Measurements from ENCODE around the gene TRAP1. TPM values are rescaled to one million over a fixed set of nuclear protein-coding genes. Genes with fewer than 3 reads are reported as not detected.
A peak's percentile ranks its signal among the peaks of the same experiment; 100 is the strongest.

The TRAP1 gene
- total RNA-seq, 1 experiment from 2014 or later: 137 TPM

DNA sequence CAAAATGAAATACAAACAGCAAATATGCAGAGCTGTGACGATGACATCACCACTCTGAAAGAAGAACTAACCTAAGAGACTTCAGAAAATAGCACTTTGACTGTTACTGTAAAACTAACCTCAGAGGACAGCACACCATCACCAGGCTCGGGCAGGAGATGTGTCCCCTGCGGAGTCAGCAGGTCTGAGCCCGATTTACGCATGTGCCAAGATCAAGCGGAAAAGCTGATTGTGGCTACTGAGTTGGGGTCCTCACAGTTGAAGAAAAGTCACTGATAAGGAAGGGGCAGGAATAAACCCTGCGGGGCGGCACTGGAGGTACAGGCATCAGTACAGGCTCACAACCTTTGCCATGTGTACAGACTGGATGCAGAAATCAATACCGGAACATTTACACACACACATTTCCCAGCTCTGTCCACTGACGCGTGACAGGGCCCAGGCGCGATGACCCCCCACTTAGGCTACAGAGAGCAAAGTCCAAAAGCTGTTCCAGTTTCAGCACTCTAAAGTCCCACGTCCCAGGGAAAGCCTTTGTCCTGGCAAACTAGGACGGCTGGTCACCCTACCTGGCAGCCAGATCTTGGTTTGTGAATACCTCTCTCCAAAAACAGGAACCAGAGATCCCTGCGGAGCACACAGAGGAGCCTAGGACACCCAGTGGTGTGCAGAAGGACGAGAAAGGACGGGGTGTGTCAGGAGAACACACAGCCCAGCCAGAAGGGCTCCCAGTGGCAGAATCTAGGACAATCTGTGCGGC is 21.5 kb downstream of the TRAP1 start:
- no peaks in the 10 kb centered on the region for H3K27me3 ChIP-seq (ENCODE audit: control insufficient read depth, insufficient read depth, low read length)
- no peak for TF ChIP-seq POLR2AphosphoS5 (IDR thresholded peaks at IDR 0.05; ENCODE audit: low read depth, low read length)
- no peak for TF ChIP-seq SIN3A (IDR thresholded peaks at IDR 0.05; ENCODE audit: borderline replicate concordance, insufficient read depth, low read depth, low read length)
- no peak for TF ChIP-seq TCF7L2 (IDR thresholded peaks at IDR 0.05; ENCODE audit: low read depth, low read length)
- TF ChIP-seq, protein P1, sequence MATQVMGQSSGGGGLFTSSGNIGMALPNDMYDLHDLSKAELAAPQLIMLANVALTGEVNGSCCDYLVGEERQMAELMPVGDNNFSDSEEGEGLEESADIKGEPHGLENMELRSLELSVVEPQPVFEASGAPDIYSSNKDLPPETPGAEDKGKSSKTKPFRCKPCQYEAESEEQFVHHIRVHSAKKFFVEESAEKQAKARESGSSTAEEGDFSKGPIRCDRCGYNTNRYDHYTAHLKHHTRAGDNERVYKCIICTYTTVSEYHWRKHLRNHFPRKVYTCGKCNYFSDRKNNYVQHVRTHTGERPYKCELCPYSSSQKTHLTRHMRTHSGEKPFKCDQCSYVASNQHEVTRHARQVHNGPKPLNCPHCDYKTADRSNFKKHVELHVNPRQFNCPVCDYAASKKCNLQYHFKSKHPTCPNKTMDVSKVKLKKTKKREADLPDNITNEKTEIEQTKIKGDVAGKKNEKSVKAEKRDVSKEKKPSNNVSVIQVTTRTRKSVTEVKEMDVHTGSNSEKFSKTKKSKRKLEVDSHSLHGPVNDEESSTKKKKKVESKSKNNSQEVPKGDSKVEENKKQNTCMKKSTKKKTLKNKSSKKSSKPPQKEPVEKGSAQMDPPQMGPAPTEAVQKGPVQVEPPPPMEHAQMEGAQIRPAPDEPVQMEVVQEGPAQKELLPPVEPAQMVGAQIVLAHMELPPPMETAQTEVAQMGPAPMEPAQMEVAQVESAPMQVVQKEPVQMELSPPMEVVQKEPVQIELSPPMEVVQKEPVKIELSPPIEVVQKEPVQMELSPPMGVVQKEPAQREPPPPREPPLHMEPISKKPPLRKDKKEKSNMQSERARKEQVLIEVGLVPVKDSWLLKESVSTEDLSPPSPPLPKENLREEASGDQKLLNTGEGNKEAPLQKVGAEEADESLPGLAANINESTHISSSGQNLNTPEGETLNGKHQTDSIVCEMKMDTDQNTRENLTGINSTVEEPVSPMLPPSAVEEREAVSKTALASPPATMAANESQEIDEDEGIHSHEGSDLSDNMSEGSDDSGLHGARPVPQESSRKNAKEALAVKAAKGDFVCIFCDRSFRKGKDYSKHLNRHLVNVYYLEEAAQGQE (IDR thresholded peaks at IDR 0.05; ENCODE audit: insufficient read depth in 1 of 2, low read depth in 2 of 2, low read length in 1 of 2): no peak
- TF ChIP-seq, protein P2, sequence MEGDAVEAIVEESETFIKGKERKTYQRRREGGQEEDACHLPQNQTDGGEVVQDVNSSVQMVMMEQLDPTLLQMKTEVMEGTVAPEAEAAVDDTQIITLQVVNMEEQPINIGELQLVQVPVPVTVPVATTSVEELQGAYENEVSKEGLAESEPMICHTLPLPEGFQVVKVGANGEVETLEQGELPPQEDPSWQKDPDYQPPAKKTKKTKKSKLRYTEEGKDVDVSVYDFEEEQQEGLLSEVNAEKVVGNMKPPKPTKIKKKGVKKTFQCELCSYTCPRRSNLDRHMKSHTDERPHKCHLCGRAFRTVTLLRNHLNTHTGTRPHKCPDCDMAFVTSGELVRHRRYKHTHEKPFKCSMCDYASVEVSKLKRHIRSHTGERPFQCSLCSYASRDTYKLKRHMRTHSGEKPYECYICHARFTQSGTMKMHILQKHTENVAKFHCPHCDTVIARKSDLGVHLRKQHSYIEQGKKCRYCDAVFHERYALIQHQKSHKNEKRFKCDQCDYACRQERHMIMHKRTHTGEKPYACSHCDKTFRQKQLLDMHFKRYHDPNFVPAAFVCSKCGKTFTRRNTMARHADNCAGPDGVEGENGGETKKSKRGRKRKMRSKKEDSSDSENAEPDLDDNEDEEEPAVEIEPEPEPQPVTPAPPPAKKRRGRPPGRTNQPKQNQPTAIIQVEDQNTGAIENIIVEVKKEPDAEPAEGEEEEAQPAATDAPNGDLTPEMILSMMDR (IDR thresholded peaks at IDR 0.05): no peak
- H3K27ac ChIP-seq (ENCODE audit: low read length): no peak overlapping the region
- DNase-seq (ENCODE audit: low read depth, low spot score) (no peak), ATAC-seq (peak; percentile 56)
- H3K4me3 ChIP-seq (ENCODE audit: low read depth in 2 of 2, low read length in 2 of 2): no peak overlapping the region
- POLR2A ChIA-PET: interaction anchor here (0.8 kb wide), 1 partner anchor 17 kb away, joined by 5 read pairs; no protein-coding TSS in a partner anchor
- 0 out of 2 replicates have a peak, but pooled peaks cover under 1% of the 10 kb centered on the region for H3K4me1 ChIP-seq (ENCODE audit: control insufficient read depth, insufficient read depth, low read length)
- in situ Hi-C loops (cut with HindIII; ENCODE audit: low pct_unique_long_range_greater_than_20kb, low sequenced_read_pairs) (no loop called here), intact Hi-C loops (cut with micrococcal nuclease; ENCODE audit: unreplicated experiment) (no loop called here)
- CTCF ChIA-PET: interaction anchor here (1.0 kb wide), 1 partner anchor 12 kb away, joined by 4 read pairs; no protein-coding TSS in a partner anchor
- H3K9me3 ChIP-seq (ENCODE audit: control insufficient read depth, insufficient read depth, low read depth, low read length): no peaks in the 10 kb centered on the region
- BruUV-seq (replicated peaks): no TSS peak
- no peaks in the 10 kb centered on the region for H3K36me3 ChIP-seq (ENCODE audit: control insufficient read depth, insufficient read depth, low read length)

DNA sequence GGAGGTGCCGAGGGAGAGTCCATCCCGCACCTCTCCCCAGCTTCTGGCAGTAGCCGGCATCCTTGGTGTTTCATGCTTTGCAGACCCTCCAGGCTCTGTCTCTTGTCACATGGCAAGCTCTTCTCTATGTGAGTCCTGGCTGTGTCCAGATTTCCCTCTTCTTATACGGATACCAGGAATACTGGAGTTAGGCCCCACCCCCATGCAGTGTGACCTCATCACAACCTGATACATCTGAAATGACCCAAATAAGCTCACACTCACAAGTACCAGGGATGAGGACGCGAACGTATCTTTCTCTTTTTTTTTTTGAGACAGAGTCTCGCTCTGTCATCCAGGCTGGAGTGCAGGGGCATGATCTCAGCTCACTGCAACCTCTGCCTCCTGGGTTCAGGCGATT is 23.3 kb downstream of the TRAP1 start:
- no peak for DNase-seq (ENCODE audit: low read depth, low spot score)
- ChIA-PET POLR2A (interaction anchor here (0.7 kb wide), 1 partner anchor 83 kb away, joined by 7 read pairs; no protein-coding TSS in a partner anchor), CTCF (no interaction called here)
- no peak overlapping the region for H3K27ac ChIP-seq (ENCODE audit: low read length)
- no TSS peak for BruUV-seq (replicated peaks)
- in situ Hi-C loops (cut with HindIII; ENCODE audit: low pct_unique_long_range_greater_than_20kb, low sequenced_read_pairs): no loop called here
- TF ChIP-seq, protein P1 (IDR thresholded peaks at IDR 0.05; ENCODE audit: insufficient read depth in 1 of 2, low read depth in 2 of 2, low read length in 1 of 2): no peak
- no peak for TF ChIP-seq POLR2AphosphoS5 (IDR thresholded peaks at IDR 0.05; ENCODE audit: low read depth, low read length)
- no peak for TF ChIP-seq TCF7L2 (IDR thresholded peaks at IDR 0.05; ENCODE audit: low read depth, low read length)
- no peak for TF ChIP-seq SIN3A (IDR thresholded peaks at IDR 0.05; ENCODE audit: borderline replicate concordance, insufficient read depth, low read depth, low read length)
- TF ChIP-seq, protein P2 (IDR thresholded peaks at IDR 0.05): no peak
- 0 out of 2 replicates have a peak, but pooled peaks cover 6% of the 10 kb centered on the region for H3K4me1 ChIP-seq (ENCODE audit: control insufficient read depth, insufficient read depth, low read length)
- no peak for ATAC-seq
- H3K36me3 ChIP-seq (ENCODE audit: control insufficient read depth, insufficient read depth, low read length): no peaks in the 10 kb centered on the region
- no peaks in the 10 kb centered on the region for H3K9me3 ChIP-seq (ENCODE audit: control insufficient read depth, insufficient read depth, low read depth, low read length)
- H3K4me3 ChIP-seq (ENCODE audit: low read depth in 2 of 2, low read length in 2 of 2): no peak overlapping the region
- no peaks in the 10 kb centered on the region for H3K27me3 ChIP-seq (ENCODE audit: control insufficient read depth, insufficient read depth, low read length)
- intact Hi-C loops (cut with micrococcal nuclease; ENCODE audit: unreplicated experiment): no loop called here

Measured in Panc1 (cell line).